Stimulated activated CD4-positive, alpha-beta T cell treated with anti-CD3 and anti-CD28 coated beads, Interleukin-12 subunit alpha, Interleukin-12 subunit beta, amount 100 ng/mL, for 48 hours (primary cell): ENCODE results near the gene RNF31.
"Not testable (repeated sequence)": the region's sequence is repeated elsewhere in the genome, so short reads cannot be mapped to it uniquely, and the experiment has no call there.

Experiments used
- DNase-seq, 3 donors: peaks; one replicate each; pipeline ENCODE4 v3.0.0-alpha.2; 2020; ENCODE audit warnings: low read depth in 2 of 3, low spot score in 1 of 3

The RNF31 gene

GRCh38 chr14:24146978-24147760 lies at the start of gene RNF31:
Gene RNF31, plus strand, starts transcription at chr14:24147498. Its CDS starts 201 bp downstream, at chr14:24147699.
- peak; percentile 96 to 98 (median 96) for DNase-seq

GRCh38 chr14:24098229-24098926 lies 48.9 kb upstream of the RNF31 start:
- DNase-seq, result no peak

GRCh38 chr14:24098927-24099813 lies 48.1 kb upstream of the RNF31 start:
- no peak for DNase-seq

- DNase-seq, result no peak
Observed at GRCh38 chr14:24100197-24100981, 46.9 kb upstream of the RNF31 start.

- DNase-seq, result no peak
Observed at GRCh38 chr14:24100982-24101494, 46.3 kb upstream of the RNF31 start.

GRCh38 chr14:24102357-24103048 lies 44.8 kb upstream of the RNF31 start:
- DNase-seq, result no peak

GRCh38 chr14:24103451-24103850 lies 43.8 kb upstream of the RNF31 start:
- no peak for DNase-seq

GRCh38 chr14:24105609-24106239 lies 41.6 kb upstream of the RNF31 start:
- DNase-seq, result not testable (repeated sequence)

GRCh38 chr14:24106672-24107271 lies 40.5 kb upstream of the RNF31 start:
- no peak for DNase-seq

GRCh38 chr14:24108336-24108874 lies 38.9 kb upstream of the RNF31 start:
- no peak for DNase-seq

GRCh38 chr14:24110060-24110459 lies 37.2 kb upstream of the RNF31 start:
- DNase-seq, result no peak

GRCh38 chr14:24110523-24110922 lies 36.8 kb upstream of the RNF31 start:
- no peak for DNase-seq

GRCh38 chr14:24113379-24113800 lies 33.9 kb upstream of the RNF31 start:
- DNase-seq, result no peak

- DNase-seq, result peak; percentile 68 to 83 (median 78)
Observed at GRCh38 chr14:24113801-24114531, 33.3 kb upstream of the RNF31 start.

- peak; percentile 95 to 98 (median 98) for DNase-seq
Observed at GRCh38 chr14:24114532-24115421, 32.5 kb upstream of the RNF31 start, which contains the start of the genes DCAF11 and NRL. Gene DCAF11, plus strand, starts transcription at chr14:24114777. Its CDS starts 818 bp downstream, at chr14:24115595. Gene NRL, minus strand, starts transcription at chr14:24114949. Its CDS starts 32,101 bp downstream, at chr14:24082848.

- DNase-seq, result no peak
Observed at GRCh38 chr14:24115422-24116127, 31.7 kb upstream of the RNF31 start.
